GM18505 (cell line): ENCODE measurements around the gene ZFHX3.

Experiments used
- ATAC-seq: cut with Tn5 transposase; IDR thresholded peaks from one replicate; pipeline ENCODE4 v1.9.1; 2021; ENCODE audit not compliant: unreplicated experiment
- POLR2A ChIP-seq: IDR thresholded peaks from 4 replicates; pipeline ENCODE4 v1.6.1; 2011; ENCODE audit warnings: borderline replicate concordance; ENCODE audit not compliant: insufficient read depth, insufficient read length; ENCODE audit errors: extremely low read depth

ZFHX3 gene

GRCh38 chr16:72769876-72770275, 278.1 kb downstream of the ZFHX3 start:
- no peak for ATAC-seq
- TF ChIP-seq POLR2A: no peak

GRCh38 chr16:72768591-72768990, 279.3 kb downstream of the ZFHX3 start:
- TF ChIP-seq POLR2A: no peak
- ATAC-seq: no peak

- TF ChIP-seq POLR2A: no peak
- ATAC-seq: no peak
Measured at GRCh38 chr16:72766506-72766905, 281.4 kb downstream of the ZFHX3 start.

DNA sequence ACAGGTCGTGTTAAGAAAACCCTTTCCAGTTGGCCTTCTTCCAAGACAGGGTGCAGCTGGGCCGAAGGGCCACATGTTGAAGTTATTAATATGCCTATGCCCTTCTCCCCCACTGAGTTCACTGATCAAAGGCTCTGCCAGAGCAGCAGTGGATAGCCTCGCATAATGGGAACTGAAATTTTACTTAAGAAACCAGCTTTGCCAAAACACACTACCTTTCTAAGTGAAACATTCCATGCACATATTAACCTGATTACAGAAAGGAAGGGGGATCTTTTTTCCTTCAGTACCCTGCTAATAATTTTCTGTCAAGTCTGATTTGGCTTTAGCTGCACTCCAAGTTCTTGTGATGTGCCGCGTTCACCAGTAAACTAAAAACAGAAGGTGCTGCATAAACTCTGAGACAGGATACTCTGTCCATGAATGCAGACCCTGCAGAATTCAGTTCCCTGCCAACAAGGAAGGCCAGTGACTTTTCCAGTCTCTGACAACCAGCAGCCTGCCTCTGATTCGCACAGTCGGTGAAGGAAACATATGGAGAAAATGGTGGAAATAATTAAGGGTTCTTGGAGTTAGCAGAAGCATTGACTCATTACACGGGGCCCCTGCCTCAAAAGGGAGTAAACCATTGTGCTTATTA, 283.8 kb downstream of the ZFHX3 start:
- ATAC-seq: no peak
- TF ChIP-seq POLR2A: no peak

DNA sequence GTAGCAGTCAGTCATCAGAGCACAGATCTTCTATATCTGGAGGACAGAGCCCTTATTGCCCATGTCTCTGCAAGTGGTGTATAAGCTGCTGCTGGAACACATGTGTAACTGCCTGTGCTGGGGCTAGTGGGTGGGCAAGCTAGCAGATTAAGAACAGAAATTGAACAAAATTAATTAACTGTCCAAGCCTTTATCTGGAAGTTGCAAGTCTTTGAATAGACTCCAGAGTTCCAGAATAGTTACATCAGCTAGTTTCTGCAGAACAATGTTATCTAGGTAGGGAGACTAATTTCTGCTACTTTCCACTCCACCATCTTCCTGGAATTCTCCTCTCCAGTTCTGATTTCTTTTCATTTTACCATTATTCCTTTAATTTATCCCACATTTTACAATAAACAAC, 287.3 kb downstream of the ZFHX3 start:
- TF ChIP-seq POLR2A: no peak
- no peak for ATAC-seq

GRCh38 chr16:72753881-72754280, 294.0 kb downstream of the ZFHX3 start:
- TF ChIP-seq POLR2A: no peak
- no peak for ATAC-seq

DNA sequence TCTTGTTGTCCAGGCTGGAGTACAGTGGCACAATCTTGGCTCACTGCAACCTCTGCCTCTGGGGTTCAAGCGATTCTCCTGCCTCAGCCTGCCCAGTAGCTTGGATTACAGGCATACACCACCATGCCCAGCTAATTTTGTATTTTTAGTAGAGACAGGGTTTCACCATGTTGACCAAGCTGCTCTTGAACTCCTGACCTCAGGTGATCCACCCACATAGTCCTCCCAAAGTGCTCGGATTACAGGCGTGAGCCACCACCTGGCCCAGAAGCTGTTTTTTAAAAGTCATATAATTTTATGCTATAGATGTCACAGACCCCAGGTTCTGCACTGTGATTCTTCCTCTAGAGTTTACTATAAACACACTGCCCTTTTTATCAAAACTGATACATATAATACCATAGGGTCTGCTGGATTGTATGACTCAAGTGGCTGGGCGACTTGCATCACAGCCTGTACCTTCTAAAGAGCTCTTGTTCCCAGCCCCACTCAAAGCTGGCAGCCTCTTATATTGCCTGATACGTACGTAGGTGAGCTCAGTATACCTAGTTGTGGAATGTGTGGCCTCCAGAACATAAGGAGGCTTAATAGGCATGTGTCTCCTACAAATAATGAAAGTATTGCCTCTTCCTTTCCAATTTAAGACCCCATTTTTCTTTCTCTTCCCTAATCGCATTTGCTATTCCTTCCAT, 295.8 kb downstream of the ZFHX3 start:
- TF ChIP-seq POLR2A: no peak
- ATAC-seq: no peak

DNA sequence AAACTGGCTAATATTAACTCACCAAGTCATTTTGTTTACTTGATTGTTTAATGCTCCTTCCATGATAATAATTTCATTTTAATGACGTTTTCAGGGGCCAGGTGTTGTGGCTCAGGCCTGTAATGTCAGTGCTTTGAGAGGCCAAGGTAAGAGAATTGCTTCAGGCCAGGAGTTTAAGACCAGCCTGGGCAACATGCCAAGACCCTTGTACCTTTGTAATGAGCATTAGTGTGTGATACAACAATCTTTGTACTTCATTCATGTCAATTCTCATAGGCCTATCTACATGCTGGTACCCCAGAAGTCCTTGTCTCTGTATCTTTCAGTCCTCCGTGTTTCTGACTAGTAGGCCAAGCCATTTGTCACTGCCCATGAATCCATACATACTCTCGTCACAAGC, 296.9 kb downstream of the ZFHX3 start:
- no peak for TF ChIP-seq POLR2A
- no peak for ATAC-seq

DNA sequence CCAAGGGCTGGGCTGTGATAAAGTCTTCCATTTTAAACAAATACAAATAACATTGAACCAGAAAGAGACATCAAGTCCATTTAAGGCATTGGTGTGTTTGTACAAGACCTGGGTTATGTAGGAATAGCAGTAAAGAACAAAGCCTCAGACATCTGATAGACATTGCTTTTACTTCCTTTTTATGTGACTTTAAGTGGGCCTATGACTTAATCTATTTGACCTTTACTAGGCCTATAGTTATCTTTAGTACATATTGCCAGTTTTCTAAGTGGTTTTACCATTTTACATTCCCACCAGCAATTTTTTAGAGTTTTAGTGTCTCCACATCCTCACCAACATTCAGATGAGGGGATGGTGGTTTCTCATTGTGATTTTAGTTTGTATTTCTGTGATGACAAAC, 298.8 kb downstream of the ZFHX3 start:
- TF ChIP-seq POLR2A: no peak
- no peak for ATAC-seq

- TF ChIP-seq POLR2A: no peak
- ATAC-seq: no peak
Measured at GRCh38 chr16:72744076-72744793, 303.7 kb downstream of the ZFHX3 start.

DNA sequence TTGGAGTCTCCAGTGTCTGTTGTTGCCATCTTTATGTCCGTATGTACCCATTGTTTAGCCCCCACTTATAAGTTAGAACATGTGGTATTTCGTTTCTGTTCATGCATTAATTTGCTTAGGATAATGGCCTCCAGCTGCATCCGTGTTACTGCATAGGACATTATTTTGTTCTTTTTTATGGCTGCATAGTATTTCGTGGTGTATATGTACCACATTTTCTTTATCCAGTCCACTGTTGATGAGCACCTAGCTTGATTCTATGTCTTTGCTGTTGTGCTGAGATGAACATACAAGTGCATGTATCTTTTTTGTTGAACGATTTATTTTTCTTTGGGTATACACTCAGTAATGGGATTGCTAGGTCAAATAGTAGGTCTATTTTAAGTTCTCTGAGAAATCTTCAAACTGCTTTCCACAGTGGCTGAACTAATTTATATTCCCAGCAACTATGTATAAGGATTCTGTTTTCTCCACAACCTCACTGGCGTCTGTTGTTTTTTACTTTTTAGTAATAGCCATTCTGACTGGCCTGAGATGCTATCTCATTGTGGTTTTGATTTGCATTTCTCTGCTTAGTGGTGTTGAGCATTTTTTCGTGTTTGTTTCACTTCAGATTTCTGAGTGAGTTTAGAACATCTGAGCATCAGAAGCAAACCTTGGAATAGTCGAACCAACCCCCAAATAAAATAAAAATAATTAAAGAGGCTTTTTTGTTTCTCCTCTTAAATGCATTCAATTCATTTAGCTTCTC, 304.7 kb downstream of the ZFHX3 start:
- TF ChIP-seq POLR2A: no peak

DNA sequence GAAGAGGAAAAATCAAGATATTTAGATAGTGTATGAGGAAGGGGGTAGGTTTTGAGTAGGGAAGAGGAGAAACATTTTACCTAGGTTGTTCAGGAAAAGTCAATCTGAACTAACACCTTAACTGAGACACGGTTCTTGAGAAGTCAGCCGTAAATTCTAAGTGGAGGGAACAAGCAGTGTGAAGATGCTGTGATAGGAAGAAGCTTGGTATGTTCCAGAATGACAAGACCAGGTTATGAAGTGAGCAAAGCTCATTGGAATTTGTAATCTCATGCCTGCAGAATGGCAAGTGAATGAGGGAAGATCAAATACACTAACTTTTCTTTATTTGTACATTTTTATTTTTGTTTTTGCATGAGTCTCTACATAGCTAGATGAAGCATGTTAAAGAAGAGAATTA, 307.6 kb downstream of the ZFHX3 start:
- TF ChIP-seq POLR2A: no peak
- ATAC-seq: no peak

More for the DNA sequence above, 304.7 kb downstream of the ZFHX3 start:
- no peak for ATAC-seq

DNA sequence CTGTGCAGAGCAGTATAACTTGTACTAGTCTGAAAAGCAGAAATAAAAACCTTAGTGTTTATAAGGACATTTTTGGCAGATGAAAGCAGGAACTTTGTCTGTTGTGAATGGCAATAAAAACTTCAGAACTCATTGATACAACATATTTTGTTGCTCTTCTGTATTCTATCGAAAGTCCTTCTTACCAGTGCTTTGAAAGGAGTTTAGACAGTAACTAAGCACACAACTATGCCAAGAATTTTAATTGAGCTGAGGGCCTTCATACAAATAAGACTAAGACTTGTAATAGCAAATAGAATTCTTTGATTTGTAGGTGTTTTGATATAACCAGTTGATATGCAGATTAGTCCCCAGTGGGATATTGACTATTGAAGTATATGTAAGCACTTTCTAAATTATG, 308.4 kb downstream of the ZFHX3 start:
- no peak for TF ChIP-seq POLR2A
- no peak for ATAC-seq
